Bronchial epithelial cell (primary cell): ENCODE results near the gene SERTAD4. TPM values are rescaled to one million over a fixed set of nuclear protein-coding genes. Genes with fewer than 3 reads are reported as not detected.

Experiments
- DNase-seq: peaks from one replicate; pipeline ENCODE4 v3.0.0-alpha.2; 2010; ENCODE audit warnings: low read depth
- FAIRE-seq: peaks from 2 replicates; lab custom pipeline; 2011; peaks lifted over from hg19 to GRCh38; lab: Jason Lieb, UNC
- H3K27me3 ChIP-seq: 2 replicates; pipeline ENCODE4 v1.5.1; 2011; ENCODE audit warnings: low read length; ENCODE audit not compliant: control insufficient read depth, insufficient read depth
- H3K36me3 ChIP-seq: 2 replicates; pipeline ENCODE4 v1.5.1; 2011; ENCODE audit warnings: low read length; ENCODE audit not compliant: control insufficient read depth, insufficient read depth
- H3K4me3 ChIP-seq: 2 replicates; pipeline ENCODE4 v1.5.1; 2011; ENCODE audit warnings: mild to moderate bottlenecking, low read depth, low read length, control low read depth
- total RNA-seq: library from RNA; depleted of rRNA; stranded (reverse); fragments of >200 nt; gene quantifications from 2 replicates; pipeline ENCODE4 v1.2.1, GENCODE V29; 2014
- TF ChIP-seq, protein P1 (sequence below): IDR thresholded peaks from 2 replicates; pipeline ENCODE4 v1.5.1; 2011; ENCODE audit warnings: mild to moderate bottlenecking, moderate library complexity, low read length, control low read depth, inconsistent platforms; ENCODE audit not compliant: insufficient read depth, severe bottlenecking

The SERTAD4 gene
- total RNA-seq, 1 donor from 2014 or later = 0.26 TPM

DNA sequence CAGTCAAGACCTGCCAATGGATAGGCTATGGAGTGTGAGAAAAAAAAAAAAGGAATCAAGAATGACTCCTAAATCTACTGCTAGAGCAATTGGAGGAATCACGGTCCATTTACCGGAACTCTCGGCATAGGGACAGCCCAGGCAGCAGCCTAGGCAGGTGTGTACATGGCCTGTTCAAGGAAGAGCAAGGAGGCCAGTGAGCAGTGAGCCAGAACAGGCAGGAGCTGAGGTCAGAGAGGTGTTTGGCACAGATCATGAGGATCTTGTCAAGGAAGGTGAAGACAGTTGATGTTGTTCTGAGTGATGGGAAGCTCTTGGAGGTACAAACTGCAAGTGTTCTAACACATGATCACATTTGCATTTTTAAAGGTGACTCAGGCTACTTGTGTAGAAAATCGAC is 55.5 kb downstream of the SERTAD4 start:
- TF ChIP-seq, protein P1, sequence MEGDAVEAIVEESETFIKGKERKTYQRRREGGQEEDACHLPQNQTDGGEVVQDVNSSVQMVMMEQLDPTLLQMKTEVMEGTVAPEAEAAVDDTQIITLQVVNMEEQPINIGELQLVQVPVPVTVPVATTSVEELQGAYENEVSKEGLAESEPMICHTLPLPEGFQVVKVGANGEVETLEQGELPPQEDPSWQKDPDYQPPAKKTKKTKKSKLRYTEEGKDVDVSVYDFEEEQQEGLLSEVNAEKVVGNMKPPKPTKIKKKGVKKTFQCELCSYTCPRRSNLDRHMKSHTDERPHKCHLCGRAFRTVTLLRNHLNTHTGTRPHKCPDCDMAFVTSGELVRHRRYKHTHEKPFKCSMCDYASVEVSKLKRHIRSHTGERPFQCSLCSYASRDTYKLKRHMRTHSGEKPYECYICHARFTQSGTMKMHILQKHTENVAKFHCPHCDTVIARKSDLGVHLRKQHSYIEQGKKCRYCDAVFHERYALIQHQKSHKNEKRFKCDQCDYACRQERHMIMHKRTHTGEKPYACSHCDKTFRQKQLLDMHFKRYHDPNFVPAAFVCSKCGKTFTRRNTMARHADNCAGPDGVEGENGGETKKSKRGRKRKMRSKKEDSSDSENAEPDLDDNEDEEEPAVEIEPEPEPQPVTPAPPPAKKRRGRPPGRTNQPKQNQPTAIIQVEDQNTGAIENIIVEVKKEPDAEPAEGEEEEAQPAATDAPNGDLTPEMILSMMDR = no peak
- H3K27me3 ChIP-seq = peaks cover 1% of the 10 kb centered on the region
- no peaks in the 10 kb centered on the region for H3K36me3 ChIP-seq
- H3K4me3 ChIP-seq = no peak overlapping the region
- DNase-seq (no peak), FAIRE-seq (no peak)

DNA sequence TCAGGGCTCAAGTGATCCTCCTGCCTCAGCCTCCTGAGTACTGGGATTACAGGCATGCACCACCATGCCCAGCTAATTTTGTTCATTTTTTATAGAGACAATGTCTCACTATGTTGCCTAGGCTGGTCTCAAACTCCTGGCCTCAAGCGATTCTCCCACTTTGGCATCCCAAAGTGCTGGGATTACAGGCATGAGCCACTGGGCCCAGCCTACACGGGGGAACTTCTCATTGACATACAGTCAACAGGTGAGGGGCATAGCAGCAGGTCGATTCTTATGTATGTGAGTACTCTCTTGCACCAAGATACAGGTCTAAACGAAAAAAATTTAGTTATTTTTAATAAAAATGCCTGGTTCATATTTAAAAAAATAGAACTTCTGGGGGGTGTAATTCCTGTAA is 56.7 kb downstream of the SERTAD4 start:
- TF ChIP-seq, protein P1 = no peak
- Histone ChIP-seq H3K4me3 (no peak overlapping the region), H3K27me3 (peaks cover 1% of the 10 kb centered on the region), H3K36me3 (no peaks in the 10 kb centered on the region)
- DNase-seq (no peak), FAIRE-seq (no peak)

DNA sequence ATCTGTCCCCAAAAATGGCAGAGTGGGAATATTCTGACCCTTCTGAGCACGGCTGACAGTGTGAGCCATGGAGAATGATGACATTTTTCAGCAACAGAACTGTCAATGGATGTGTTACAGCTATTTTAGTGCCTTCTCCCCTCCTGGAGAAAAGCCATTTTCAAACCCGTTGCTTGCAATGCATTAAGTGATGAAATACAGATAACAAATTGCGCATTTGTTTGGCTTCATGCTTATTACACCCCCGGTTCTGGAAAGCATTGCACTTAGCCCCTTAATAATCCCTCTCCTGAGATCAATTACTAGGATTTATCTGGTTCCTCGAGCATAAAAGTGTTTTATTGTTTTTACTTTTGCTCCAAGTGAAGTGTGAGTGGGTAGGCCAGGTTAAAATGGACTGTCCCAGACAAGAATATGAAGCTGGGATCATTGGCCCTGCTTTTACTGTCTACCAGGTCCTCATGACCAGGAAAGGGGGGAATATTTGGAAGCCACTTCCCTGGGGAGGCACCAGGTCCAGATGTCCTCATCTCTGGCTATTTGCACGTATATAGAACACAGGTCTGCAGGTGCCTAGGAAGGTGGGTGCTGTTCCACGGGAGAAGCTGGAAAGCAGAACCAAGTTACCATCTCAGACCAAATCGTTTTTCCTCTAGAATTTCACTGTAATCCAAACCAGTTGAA is 58.6 kb downstream of the SERTAD4 start:
- TF ChIP-seq, protein P1 = no peak
- FAIRE-seq = peak; percentile 52
- no peaks in the 10 kb centered on the region for H3K36me3 ChIP-seq
- DNase-seq = no peak
- H3K4me3 ChIP-seq = no peak overlapping the region
- no peaks in the 10 kb centered on the region for H3K27me3 ChIP-seq

DNA sequence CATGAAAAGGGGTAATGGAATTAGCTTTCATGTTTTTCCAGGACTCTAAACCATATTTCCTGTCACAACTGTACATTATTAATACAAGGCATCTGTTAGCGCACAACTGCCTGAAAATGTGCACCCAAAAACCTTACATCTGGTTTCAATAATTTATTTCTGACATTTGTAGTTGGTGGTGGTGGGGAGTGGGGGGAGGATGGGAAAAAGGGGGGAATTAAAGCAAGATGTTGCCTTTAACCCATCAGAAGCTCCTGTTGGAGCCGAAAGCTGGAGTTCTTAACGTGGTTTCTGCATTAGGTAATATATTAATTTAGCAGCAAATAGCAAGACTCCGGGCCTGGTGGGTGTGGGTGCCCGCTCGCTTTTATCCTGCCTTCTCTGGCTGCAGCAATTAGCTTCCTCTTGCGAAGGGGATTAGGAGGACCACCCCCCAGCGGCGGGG is 59.2 kb downstream of the SERTAD4 start:
- no peak for DNase-seq
- Histone ChIP-seq H3K4me3 (no peak overlapping the region), H3K27me3 (no peaks in the 10 kb centered on the region), H3K36me3 (no peaks in the 10 kb centered on the region)
- no peak for FAIRE-seq
- TF ChIP-seq, protein P1 = no peak

DNA sequence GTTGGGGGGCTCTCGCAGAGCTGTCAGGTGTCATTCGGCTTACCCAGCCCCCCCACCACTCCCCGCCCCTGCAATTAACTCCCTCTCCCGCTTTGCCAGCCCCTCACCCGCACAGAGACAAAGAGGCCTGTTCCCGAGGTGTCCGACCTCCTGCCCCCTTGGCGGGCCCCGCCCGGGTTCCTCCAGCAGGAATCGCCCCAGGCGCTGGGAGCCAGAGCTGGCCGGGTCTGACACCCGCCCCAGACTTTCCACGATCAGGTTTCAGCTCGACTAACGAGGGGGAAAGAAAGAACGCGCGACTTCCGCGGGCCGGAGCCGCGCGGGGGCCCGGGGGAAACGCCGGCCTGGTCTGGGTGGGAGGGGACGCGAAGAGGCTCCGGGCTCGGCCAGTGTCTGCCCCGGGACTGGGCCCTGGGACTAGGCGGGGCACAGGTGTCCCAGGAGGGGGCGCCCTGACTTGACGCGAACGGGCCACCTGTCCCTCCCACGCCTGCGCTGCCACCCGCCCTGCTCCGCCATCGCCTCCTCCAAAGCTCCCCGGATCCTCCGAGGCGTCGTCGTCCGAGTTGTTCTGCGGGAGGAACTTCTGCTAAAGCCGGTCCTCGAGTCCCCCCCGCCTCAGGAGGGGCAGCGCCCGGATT is 59.8 kb downstream of the SERTAD4 start:
- Histone ChIP-seq H3K27me3 (no peaks in the 10 kb centered on the region), H3K36me3 (no peaks in the 10 kb centered on the region), H3K4me3 (peak overlapping the region; percentile 39)
- TF ChIP-seq, protein P1 = peak; percentile 67
- FAIRE-seq = no peak
- no peak for DNase-seq
